MM.1S (cell line): Measurements from ENCODE around the gene SMURF1.

Source experiments
- DNase-seq: peaks from one replicate; pipeline ENCODE4 v3.0.0-alpha.2; 2015
- H2AFZ ChIP-seq: fragments of 300-600 bp; sonication (generic); 2 replicates; pipeline ENCODE4 v1.6.0; 2016; ENCODE audit warnings: antibody characterized with exemption, low read length
- H3F3A ChIP-seq: fragments of 300-600 bp; sonication (generic); 2 replicates; pipeline ENCODE4 v1.6.1; 2016; ENCODE audit warnings: mild to moderate bottlenecking, antibody characterized with exemption, low read length, moderate library complexity, mixed read lengths; ENCODE audit not compliant: insufficient read depth
- H3K27ac ChIP-seq: fragments of 300-600 bp; sonication (generic); 2 replicates; pipeline ENCODE4 v1.5.1; 2016; ENCODE audit warnings: mild to moderate bottlenecking, low read length
- H3K27me3 ChIP-seq: fragments of 300-600 bp; sonication (generic); replicated peaks from 2 replicates; pipeline ENCODE4 v1.6.0; 2016; ENCODE audit warnings: low read length; ENCODE audit not compliant: insufficient read depth
- H3K36me3 ChIP-seq: fragments of 300-600 bp; sonication (generic); replicated peaks from 2 replicates; pipeline ENCODE4 v1.6.1; 2016; ENCODE audit warnings: mild to moderate bottlenecking, low read length, mixed read lengths; ENCODE audit not compliant: insufficient read depth
- H3K4me1 ChIP-seq: fragments of 300-600 bp; sonication (generic); 2 replicates; pipeline ENCODE4 v1.6.1; 2016; ENCODE audit warnings: low read length, mixed read lengths
- H3K4me2 ChIP-seq: fragments of 300-600 bp; sonication (generic); 2 replicates; pipeline ENCODE4 v1.6.0; 2016; ENCODE audit warnings: low read depth, low read length
- H3K4me3 ChIP-seq: fragments of 300-600 bp; sonication (generic); 2 replicates; pipeline ENCODE4 v1.5.1; 2016; ENCODE audit warnings: low read length, mixed read lengths
- H3K79me2 ChIP-seq: fragments of 300-600 bp; sonication (generic); 2 replicates; pipeline ENCODE4 v1.6.1; 2016; ENCODE audit warnings: mixed run types, low read length, mixed read lengths
- H3K9ac ChIP-seq: fragments of 300-600 bp; sonication (generic); 2 replicates; pipeline ENCODE4 v1.6.1; 2016; ENCODE audit warnings: low read length, mixed read lengths
- H3K9me2 ChIP-seq: fragments of 300-600 bp; sonication (generic); replicated peaks from 2 replicates; pipeline ENCODE4 v1.6.1; 2016; ENCODE audit warnings: mild to moderate bottlenecking, low read length, mixed read lengths; ENCODE audit not compliant: insufficient read depth
- H3K9me3 ChIP-seq: fragments of 300-600 bp; sonication (generic); replicated peaks from 2 replicates; pipeline ENCODE4 v1.6.1; 2016; ENCODE audit warnings: mild to moderate bottlenecking, low read length, mixed read lengths; ENCODE audit not compliant: insufficient read depth
- H4K20me1 ChIP-seq: fragments of 300-600 bp; sonication (generic); 2 replicates; pipeline ENCODE4 v1.6.1; 2016; ENCODE audit warnings: mild to moderate bottlenecking, low read length, moderate library complexity, mixed read lengths; ENCODE audit not compliant: insufficient read depth
- CTCF ChIP-seq: fragments of 300-600 bp; sonication (generic); IDR thresholded peaks from 2 replicates; pipeline ENCODE4 v1.5.1; 2016; ENCODE audit warnings: antibody characterized with exemption, low read length, mixed read lengths
- EZH2 ChIP-seq: fragments of 300-600 bp; sonication (generic); optimal IDR thresholded peaks from 2 replicates; pipeline ENCODE3; 2017; ENCODE audit warnings: low read depth, mild to moderate bottlenecking, antibody characterized with exemption, low read length, mixed read lengths
- EZH2phosphoT487 ChIP-seq: fragments of 300-600 bp; sonication (generic); IDR thresholded peaks from 2 replicates; pipeline ENCODE4 v1.6.1; 2018; ENCODE audit warnings: antibody characterized with exemption, low read length

The SMURF1 gene

DNA sequence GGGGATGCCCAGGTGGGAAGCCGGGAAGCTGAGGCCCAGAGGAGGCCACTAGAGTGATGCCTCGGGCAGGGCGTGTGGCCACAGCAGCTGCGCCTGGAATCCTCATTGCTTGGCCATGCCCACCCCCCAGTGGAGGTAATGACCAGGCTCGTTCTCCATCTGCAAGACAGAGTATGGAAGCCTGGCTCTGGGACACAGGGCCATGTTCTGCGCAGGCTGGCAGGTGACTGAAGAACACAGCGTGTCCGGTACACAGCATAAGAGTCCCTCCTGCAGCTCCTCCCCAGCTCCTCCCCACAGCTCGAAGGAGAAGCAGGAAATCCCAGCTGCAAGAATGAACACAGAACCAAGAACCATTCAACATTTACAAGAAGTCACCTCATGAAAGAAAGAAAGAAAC lies 64.8 kb downstream of the SMURF1 start:
- Histone ChIP-seq H3K79me2 (peaks cover 11% of the 10 kb centered on the region), H3F3A (no peaks in the 10 kb centered on the region; the same call in 1 of the 2 replicates), H3K4me1 (no peaks in the 10 kb centered on the region), H3K9me2 (no peaks in the 10 kb centered on the region), H2AFZ (no peak overlapping the region), H3K9me3 (no peaks in the 10 kb centered on the region), H4K20me1 (no peaks in the 10 kb centered on the region; the same call in 1 of the 2 replicates), H3K27ac (no peak overlapping the region), H3K36me3 (no peaks in the 10 kb centered on the region), H3K4me2 (no peak overlapping the region), H3K9ac (no peak overlapping the region), H3K4me3 (no peak overlapping the region), H3K27me3 (no peaks in the 10 kb centered on the region)
- TF ChIP-seq EZH2: no peak
- TF ChIP-seq CTCF: no peak
- no peak for TF ChIP-seq EZH2phosphoT487
- DNase-seq: no peak

DNA sequence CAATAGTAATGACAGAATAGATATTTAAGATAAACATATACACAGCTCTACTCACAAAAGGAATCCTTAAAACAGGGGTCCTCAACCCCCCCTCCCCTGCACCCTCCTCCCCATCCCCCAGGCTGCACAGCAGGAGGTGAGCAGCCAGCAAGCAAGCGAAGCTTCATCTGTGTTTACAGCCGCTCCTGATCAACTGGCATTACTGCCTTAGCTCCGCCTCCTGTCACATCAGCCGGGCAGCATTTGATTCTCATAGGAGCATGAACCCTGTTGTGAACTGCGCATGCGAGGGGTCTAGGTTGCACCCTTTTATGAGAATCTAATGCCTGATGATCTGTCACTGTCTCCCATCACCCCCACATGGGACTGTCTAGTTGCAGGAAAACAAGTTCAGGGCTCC lies 65.5 kb downstream of the SMURF1 start:
- no peaks in the 10 kb centered on the region for H3K27me3 ChIP-seq
- no peaks in the 10 kb centered on the region for H3K9me3 ChIP-seq
- H3K27ac ChIP-seq: no peak overlapping the region
- no peak overlapping the region for H3K9ac ChIP-seq
- no peak overlapping the region for H3K4me3 ChIP-seq
- no peaks in the 10 kb centered on the region; the same call in 1 of the 2 replicates for H3F3A ChIP-seq
- no peaks in the 10 kb centered on the region for H3K4me1 ChIP-seq
- no peak overlapping the region for H3K4me2 ChIP-seq
- peaks cover 11% of the 10 kb centered on the region for H3K79me2 ChIP-seq
- no peaks in the 10 kb centered on the region for H3K36me3 ChIP-seq
- no peaks in the 10 kb centered on the region; the same call in 1 of the 2 replicates for H4K20me1 ChIP-seq
- no peak overlapping the region for H2AFZ ChIP-seq
- TF ChIP-seq EZH2phosphoT487: no peak
- TF ChIP-seq CTCF: no peak
- no peak for TF ChIP-seq EZH2
- DNase-seq: no peak
- H3K9me2 ChIP-seq: no peaks in the 10 kb centered on the region

DNA sequence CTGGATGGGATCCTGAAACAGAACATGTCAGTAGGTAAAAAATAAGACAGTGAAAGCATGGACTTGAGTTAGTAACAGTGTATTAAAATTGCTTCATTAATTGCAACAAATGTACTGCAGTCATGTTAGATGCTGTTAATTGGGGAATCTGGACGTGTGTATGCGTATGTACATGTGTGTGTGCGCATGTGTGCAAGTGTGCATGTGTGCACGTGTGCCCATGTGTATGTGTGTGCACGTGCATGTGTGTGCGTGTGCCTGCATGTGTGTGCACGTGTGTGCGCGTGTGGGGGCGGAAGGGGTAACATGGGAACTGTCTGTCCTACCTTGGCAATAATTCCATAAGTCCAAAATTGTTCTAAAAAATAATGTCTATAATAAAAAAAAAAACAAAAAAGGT lies 67.3 kb downstream of the SMURF1 start:
- no peaks in the 10 kb centered on the region for H3K27me3 ChIP-seq
- no peak overlapping the region for H2AFZ ChIP-seq
- no peaks in the 10 kb centered on the region for H3K36me3 ChIP-seq
- H3F3A ChIP-seq: no peaks in the 10 kb centered on the region; the same call in 1 of the 2 replicates
- peaks cover 11% of the 10 kb centered on the region for H3K79me2 ChIP-seq
- no peaks in the 10 kb centered on the region for H3K4me1 ChIP-seq
- TF ChIP-seq EZH2phosphoT487: no peak
- no peak for TF ChIP-seq CTCF
- TF ChIP-seq EZH2: no peak
- H3K27ac ChIP-seq: no peak overlapping the region
- H3K9me2 ChIP-seq: no peaks in the 10 kb centered on the region
- no peak overlapping the region for H3K4me3 ChIP-seq
- H3K4me2 ChIP-seq: no peak overlapping the region
- H3K9ac ChIP-seq: no peak overlapping the region
- no peaks in the 10 kb centered on the region; the same call in 1 of the 2 replicates for H4K20me1 ChIP-seq
- H3K9me3 ChIP-seq: no peaks in the 10 kb centered on the region
- DNase-seq: no peak
